ENCODE data around the gene ANKRD13D.

DNA sequence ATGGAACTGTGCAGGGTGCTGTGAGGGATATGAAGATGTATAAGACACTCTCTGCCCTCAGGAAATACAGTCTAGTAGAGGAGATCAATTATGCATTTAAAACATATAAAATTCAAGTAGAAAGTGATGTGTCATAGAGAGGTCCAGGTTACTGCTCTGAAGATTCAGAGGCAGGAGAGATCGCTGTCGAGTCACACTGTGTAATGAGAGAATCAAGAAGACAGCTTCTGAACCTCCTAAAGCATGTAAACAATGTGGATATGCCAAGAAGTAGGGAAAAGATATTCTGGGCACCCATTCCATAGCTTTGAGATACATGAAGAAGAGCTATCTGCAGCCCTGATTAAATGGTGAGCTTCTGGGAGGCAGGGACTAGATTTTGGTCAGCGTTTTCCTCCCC, 30.9 kb downstream of the ANKRD13D start:
- TF ChIP-seq EZH2 (IDR thresholded peaks at IDR 0.05; ENCODE audit: low read depth) = no peak
- TF ChIP-seq, protein P1, sequence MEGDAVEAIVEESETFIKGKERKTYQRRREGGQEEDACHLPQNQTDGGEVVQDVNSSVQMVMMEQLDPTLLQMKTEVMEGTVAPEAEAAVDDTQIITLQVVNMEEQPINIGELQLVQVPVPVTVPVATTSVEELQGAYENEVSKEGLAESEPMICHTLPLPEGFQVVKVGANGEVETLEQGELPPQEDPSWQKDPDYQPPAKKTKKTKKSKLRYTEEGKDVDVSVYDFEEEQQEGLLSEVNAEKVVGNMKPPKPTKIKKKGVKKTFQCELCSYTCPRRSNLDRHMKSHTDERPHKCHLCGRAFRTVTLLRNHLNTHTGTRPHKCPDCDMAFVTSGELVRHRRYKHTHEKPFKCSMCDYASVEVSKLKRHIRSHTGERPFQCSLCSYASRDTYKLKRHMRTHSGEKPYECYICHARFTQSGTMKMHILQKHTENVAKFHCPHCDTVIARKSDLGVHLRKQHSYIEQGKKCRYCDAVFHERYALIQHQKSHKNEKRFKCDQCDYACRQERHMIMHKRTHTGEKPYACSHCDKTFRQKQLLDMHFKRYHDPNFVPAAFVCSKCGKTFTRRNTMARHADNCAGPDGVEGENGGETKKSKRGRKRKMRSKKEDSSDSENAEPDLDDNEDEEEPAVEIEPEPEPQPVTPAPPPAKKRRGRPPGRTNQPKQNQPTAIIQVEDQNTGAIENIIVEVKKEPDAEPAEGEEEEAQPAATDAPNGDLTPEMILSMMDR (conservative IDR thresholded peaks at IDR 0.05) = no peak

Measured in PC-9 (cell line).